ENCODE results near the gene CHKA.

DNA sequence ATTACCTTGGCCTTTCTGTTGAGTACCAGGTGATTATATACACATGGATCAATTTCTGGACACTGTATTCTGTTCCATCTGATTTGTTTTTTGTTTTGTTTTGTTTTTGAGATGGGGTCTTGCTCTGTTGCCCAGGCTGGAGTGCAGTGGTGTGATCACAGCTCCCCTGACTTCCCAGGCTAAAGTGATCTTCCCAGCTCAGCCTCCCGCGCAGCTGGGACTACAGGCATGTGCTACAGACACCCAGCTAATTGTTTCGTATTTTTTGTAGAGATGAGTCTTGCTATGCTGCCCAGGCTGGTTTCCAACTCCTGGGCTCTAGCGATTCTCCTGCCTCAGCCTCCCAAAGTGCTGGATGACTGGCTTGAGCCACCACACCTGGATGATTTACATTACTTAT is 63.4 kb downstream of the CHKA start:
- TF ChIP-seq FOXP2 (optimal IDR thresholded peaks at IDR 0.05; ENCODE audit: borderline replicate concordance, extremely low read depth, extremely low read length, insufficient read depth) (no peak), TAF1 (IDR thresholded peaks at IDR 0.05; ENCODE audit: borderline replicate concordance, insufficient read depth, low read length) (no peak)
